Thymus (tissue), 11 donors: Measurements from ENCODE around the gene ARL3. TPM values are rescaled to one million over a fixed set of nuclear protein-coding genes. Genes with fewer than 3 reads are reported as not detected.

ENCODE experiments used
- DNase-seq, 9 donors: peaks; one replicate each; pipeline ENCODE4 v3.0.0-alpha.2; 2013; ENCODE audit warnings: low spot score in 9 of 9, low read depth in 6 of 9, missing footprints in 1 of 9
- H3K27ac ChIP-seq, 2 donors: one replicate each; pipeline ENCODE4 v1.5.1; 2013; ENCODE audit warnings: control low read depth in 1 of 2, low read depth in 1 of 2, low read length in 1 of 2, mild to moderate bottlenecking in 1 of 2, moderate library complexity in 1 of 2
- H3K27me3 ChIP-seq, 2 donors: one replicate each; pipeline ENCODE4 v1.5.1; 2013; ENCODE audit warnings: low read length in 1 of 2; ENCODE audit not compliant: control insufficient read depth in 2 of 2, insufficient read depth in 1 of 2
- H3K36me3 ChIP-seq, 2 donors: one replicate each; pipeline ENCODE4 v1.5.1; 2013; ENCODE audit warnings: low read length in 1 of 2, mild to moderate bottlenecking in 1 of 2, moderate library complexity in 1 of 2; ENCODE audit not compliant: control insufficient read depth in 2 of 2, insufficient read depth in 2 of 2
- H3K4me1 ChIP-seq, 2 donors: one replicate each; pipeline ENCODE4 v1.5.1; 2013; ENCODE audit warnings: low read length in 2 of 2; ENCODE audit not compliant: control insufficient read depth in 2 of 2, insufficient read depth in 2 of 2
- H3K4me3 ChIP-seq, 2 donors: one replicate each; pipeline ENCODE4 v1.5.1; 2013; ENCODE audit warnings: low read length in 2 of 2, control low read depth in 1 of 2, mild to moderate bottlenecking in 1 of 2
- H3K9me3 ChIP-seq, 2 donors: one replicate each; pipeline ENCODE4 v1.5.1; 2013; ENCODE audit warnings: low read length in 1 of 2, mild to moderate bottlenecking in 1 of 2; ENCODE audit not compliant: control insufficient read depth in 2 of 2, insufficient read depth in 1 of 2
- WGBS: extraction: QIAGEN DNeasy Blood & Tissue Kit; methylation state at CpG from one replicate; pipeline ENCODE4 v1.1.7; 2013; 5-methylcytosine and 5-hydroxymethylcytosine counted together
- polyA plus RNA-seq: library from polyadenylated mRNA; stranded (reverse); fragments of 200-250 nt; gene quantifications from one replicate; pipeline ENCODE4 v1.2.3, GENCODE V29; 2013
- total RNA-seq: library from RNA; stranded (reverse); fragments of 120-200 nt; gene quantifications from one replicate; pipeline ENCODE4 v1.2.4, GENCODE V29; 2013
- donor health status: healthy.

Gene ARL3
- total and polyA plus RNA-seq, 2 donors: 4.7 to 8.3 TPM

- Histone ChIP-seq H3K9me3 (no peaks in the 10 kb centered on the region), H3K27ac (no peak overlapping the region), H3K36me3 (peaks cover 0 to 2% of the 10 kb centered on the region in 2 donors), H3K4me3 (no peak overlapping the region), H3K4me1 (peaks cover 17 to 34% of the 10 kb centered on the region in 2 donors), H3K27me3 (no peaks in the 10 kb centered on the region)
- 98% methylated on average over 6 of the region's 6 CpGs for WGBS
- no peak for DNase-seq
Measured at GRCh38 chr10:102757323-102757722, 43.1 kb upstream of the ARL3 start.

DNA sequence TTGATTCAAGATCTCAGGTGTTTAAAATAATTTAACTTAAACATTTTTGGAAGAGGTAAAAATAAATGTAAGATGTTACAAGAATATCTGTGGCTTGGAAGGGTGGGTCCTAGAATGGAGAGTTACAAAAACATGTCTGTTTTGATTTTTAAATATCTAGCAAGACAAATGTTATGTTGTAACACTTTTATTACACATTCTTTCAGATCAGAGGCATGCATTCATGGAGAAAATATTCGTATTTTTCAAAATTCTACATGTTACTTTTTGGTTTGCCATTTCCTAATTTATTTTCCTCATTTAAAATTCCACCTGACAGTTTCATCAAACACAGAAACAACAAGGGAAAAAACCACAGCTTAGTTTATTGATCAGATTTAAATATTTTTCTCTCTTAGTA lies 39.5 kb upstream of the ARL3 start:
- peaks cover 21 to 30% of the 10 kb centered on the region in 2 donors for H3K4me1 ChIP-seq
- no peak for DNase-seq
- no peaks in the 10 kb centered on the region for H3K36me3 ChIP-seq
- no peak overlapping the region for H3K27ac ChIP-seq
- H3K4me3 ChIP-seq: no peak overlapping the region
- WGBS: 97% methylated on average over 1 of the region's 1 CpG
- no peaks in the 10 kb centered on the region for H3K9me3 ChIP-seq
- H3K27me3 ChIP-seq: no peaks in the 10 kb centered on the region

- no peaks in the 10 kb centered on the region for H3K36me3 ChIP-seq
- peak in 1 of 9 donors; percentile 78 for DNase-seq
- H3K9me3 ChIP-seq: no peaks in the 10 kb centered on the region
- peak overlapping the region; percentile 32 to 61 for H3K27ac ChIP-seq
- H3K4me1 ChIP-seq: peaks cover 21 to 26% of the 10 kb centered on the region in 2 donors
- WGBS: 90% methylated on average over 4 of the region's 4 CpGs
- H3K27me3 ChIP-seq: no peaks in the 10 kb centered on the region
- no peak overlapping the region for H3K4me3 ChIP-seq
Measured at GRCh38 chr10:102752934-102753664, 38.9 kb upstream of the ARL3 start.

DNA sequence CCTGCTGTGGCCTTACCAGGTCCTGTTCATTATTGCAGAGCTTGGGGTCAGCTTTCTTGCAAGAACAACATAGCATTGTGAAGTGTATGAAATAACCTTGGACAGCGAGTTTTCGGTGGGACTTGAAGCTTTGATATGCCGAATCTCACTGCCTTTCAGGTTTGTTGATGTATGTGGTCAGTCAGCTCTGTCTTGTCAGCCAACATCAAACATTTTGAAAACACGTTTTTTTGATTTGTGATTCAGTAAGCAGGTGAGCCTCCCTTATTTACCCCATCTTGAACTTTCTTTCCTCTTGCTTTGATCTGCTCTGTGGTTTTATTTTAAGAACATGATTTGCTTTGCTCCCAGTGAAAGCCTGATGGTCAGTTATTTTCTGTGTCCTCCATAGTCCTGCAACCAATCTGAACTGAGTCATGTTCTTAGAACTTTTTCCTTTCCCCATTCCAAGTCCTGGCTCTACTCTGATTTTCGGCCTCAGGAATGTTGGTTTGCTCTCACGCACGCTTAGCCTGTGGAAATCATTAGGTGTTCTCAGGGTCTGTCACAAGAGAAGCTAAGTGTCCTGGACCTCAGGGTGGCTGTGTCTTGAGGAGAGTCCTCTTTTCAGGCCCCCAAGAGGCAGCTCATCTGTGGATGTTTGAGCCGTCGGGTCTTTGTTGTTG lies 38.2 kb upstream of the ARL3 start:
- no peaks in the 10 kb centered on the region for H3K27me3 ChIP-seq
- H3K36me3 ChIP-seq: no peaks in the 10 kb centered on the region
- no peak overlapping the region for H3K4me3 ChIP-seq
- no peak for DNase-seq
- peak overlapping the region in 1 of 2 donors; percentile 58 for H3K27ac ChIP-seq
- WGBS: 79% methylated on average over 9 of the region's 9 CpGs
- H3K4me1 ChIP-seq: peaks cover 18 to 23% of the 10 kb centered on the region in 2 donors
- H3K9me3 ChIP-seq: no peaks in the 10 kb centered on the region

- 95% methylated on average over 4 of the region's 4 CpGs for WGBS
- no peak for DNase-seq
- Histone ChIP-seq H3K4me1 (peaks cover 11 to 27% of the 10 kb centered on the region in 2 donors), H3K27ac (no peak overlapping the region), H3K36me3 (no peaks in the 10 kb centered on the region), H3K27me3 (no peaks in the 10 kb centered on the region), H3K9me3 (no peaks in the 10 kb centered on the region), H3K4me3 (peak overlapping the region; percentile 69 to 93)
Measured at GRCh38 chr10:102745157-102745556, 31.0 kb upstream of the ARL3 start.

- peaks cover 11 to 27% of the 10 kb centered on the region in 2 donors for H3K4me1 ChIP-seq
- H3K4me3 ChIP-seq: peak overlapping the region; percentile 69 to 93
- H3K9me3 ChIP-seq: no peaks in the 10 kb centered on the region
- H3K27ac ChIP-seq: peak overlapping the region; percentile 73 to 79
- no peaks in the 10 kb centered on the region for H3K36me3 ChIP-seq
- DNase-seq: peak in 1 of 9 donors; percentile 64
- WGBS: 22% methylated on average over 9 of the region's 9 CpGs
- H3K27me3 ChIP-seq: no peaks in the 10 kb centered on the region
Measured at GRCh38 chr10:102744374-102745051, 30.3 kb upstream of the ARL3 start.

DNA sequence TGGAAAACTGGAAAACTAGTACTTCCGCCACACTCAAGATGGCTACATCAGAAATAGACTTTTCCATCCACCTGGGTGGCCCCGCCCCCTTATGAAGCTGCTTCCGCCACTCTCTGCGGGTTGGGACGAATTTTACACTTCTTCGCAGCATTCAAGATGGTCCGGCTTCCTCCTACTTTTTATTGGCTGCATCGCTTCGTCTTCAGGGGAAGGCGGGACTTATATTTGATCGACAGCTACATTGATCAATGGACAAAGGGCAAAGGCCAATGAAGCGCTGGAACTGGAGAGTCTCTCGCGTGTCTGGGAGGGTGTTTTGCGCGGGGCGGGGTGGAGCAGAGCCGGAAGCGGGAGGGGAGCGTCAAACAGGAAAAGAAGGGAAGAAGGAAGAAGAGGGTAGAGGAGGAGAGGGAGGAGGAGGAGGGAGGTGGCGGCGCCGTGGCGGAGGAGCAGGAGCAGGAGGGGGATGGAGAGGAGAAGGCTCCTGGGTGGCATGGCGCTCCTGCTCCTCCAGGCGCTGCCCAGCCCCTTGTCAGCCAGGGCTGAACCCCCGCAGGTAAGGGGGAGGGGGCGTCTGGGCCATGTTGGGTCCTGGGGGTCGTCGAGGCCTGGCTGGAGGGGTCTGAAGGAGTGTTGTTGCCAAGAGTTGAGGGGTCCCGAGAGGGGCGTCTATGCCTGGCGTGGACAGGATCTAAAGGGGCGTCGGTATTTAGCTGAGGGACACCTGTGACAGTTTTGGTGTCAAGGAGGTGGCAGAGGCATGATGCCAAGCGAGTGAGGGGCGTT lies 29.6 kb upstream of the ARL3 start, which contains the start of gene WBP1L:
TSS of gene WBP1L (plus strand) at position 361 of the 786 bp plus-strand sequence. CDS start at position 467, 106 bp downstream.
- H3K9me3 ChIP-seq: no peaks in the 10 kb centered on the region
- WGBS: under 1% methylated on average over 37 of the region's 37 CpGs
- H3K4me1 ChIP-seq: peaks cover 11 to 27% of the 10 kb centered on the region in 2 donors
- H3K27ac ChIP-seq: peak within 1 kb of the TSS; percentile 73 to 79
- no peaks in the 10 kb centered on the region for H3K36me3 ChIP-seq
- peak; percentile 94 to 100 (median 99) for DNase-seq
- peak within 1 kb of the TSS; percentile 69 to 93 for H3K4me3 ChIP-seq
- no peaks in the 10 kb centered on the region for H3K27me3 ChIP-seq

GRCh38 chr10:102743078-102743587 lies 28.9 kb upstream of the ARL3 start:
- Histone ChIP-seq H3K4me1 (peaks cover 11 to 27% of the 10 kb centered on the region in 2 donors), H3K4me3 (peak overlapping the region in 1 of 2 donors; percentile 22), H3K9me3 (no peaks in the 10 kb centered on the region), H3K27ac (no peak overlapping the region), H3K36me3 (peaks cover 0 to 3% of the 10 kb centered on the region in 2 donors), H3K27me3 (no peaks in the 10 kb centered on the region)
- WGBS: 48% methylated on average over 7 of the region's 7 CpGs
- no peak for DNase-seq
